ENCODE data around the gene VHLL. TPM values are rescaled to one million over a fixed set of nuclear protein-coding genes. Genes with fewer than 3 reads are reported as not detected.

The VHLL gene
- polyA plus RNA-seq, 3 donors, result not detected

DNA sequence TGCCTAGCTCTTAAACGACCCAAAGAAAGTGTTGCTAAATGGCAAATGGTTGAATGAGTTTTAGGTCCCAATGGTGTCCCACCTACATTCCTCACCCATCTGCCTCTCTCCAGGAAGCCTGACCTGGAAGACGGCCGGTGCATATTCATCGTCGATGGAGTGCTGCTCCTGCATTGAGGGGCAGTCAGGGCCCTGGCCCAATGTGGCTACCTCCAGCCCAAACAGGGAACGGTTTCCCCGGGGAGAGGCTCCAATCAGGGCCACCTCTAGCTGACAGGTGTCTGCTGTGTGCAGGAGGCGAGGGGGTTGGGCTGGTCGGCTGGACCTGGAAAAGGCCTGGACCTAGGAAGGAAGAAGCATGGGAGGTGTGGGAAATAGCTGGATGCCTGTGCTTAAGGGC lies 5.2 kb downstream of the VHLL start:
- Histone ChIP-seq H3K36me3 (replicated peaks in 1 of 2; ENCODE audit: control insufficient read depth in 1 of 2, insufficient read depth in 2 of 2, low read length in 2 of 2) (peaks cover 12 to 29% of the 10 kb centered on the region in 2 donors), H3K9me3 (replicated peaks in 1 of 2; ENCODE audit: control insufficient read depth in 1 of 2, insufficient read depth in 1 of 2, low read length in 2 of 2) (no peaks in the 10 kb centered on the region), H3K9ac (ENCODE audit: insufficient read depth, low read length, poor library complexity, severe bottlenecking) (no peak overlapping the region), H3K79me2 (ENCODE audit: insufficient read depth, low read length) (peaks cover 6% of the 10 kb centered on the region), H3K4me2 (replicated peaks; ENCODE audit: extremely low read depth, low read length, poor library complexity, severe bottlenecking) (no peak overlapping the region), H3K27me3 (ENCODE audit: control insufficient read depth in 2 of 2, insufficient read depth in 2 of 2, low read length in 2 of 2) (no peaks in the 10 kb centered on the region), H3K27ac (ENCODE audit: low read depth in 1 of 2, low read length in 2 of 2) (no peak overlapping the region), H2AFZ (ENCODE audit: insufficient read depth, low read depth, low read length, poor library complexity, severe bottlenecking) (no peak overlapping the region), H3K4me1 (ENCODE audit: control insufficient read depth in 1 of 2, insufficient read depth in 2 of 2, low read length in 2 of 2) (peaks cover 29 to 31% of the 10 kb centered on the region in 2 donors), H3K4me3 (replicated peaks in 1 of 3; ENCODE audit: low read depth in 2 of 3, low read length in 3 of 3) (no peak overlapping the region), H4K20me1 (ENCODE audit: insufficient read depth, low read length) (peaks cover 6% of the 10 kb centered on the region)
- Mint-ChIP-seq H3K4me3 (peak overlapping the region in 1 of 2 donors; percentile 21), H3K9me3 (peaks cover 0 to 3% (median 0%) of the 10 kb centered on the region in 7 donors), H3K36me3 (peaks cover 26 to 28% of the 10 kb centered on the region in 2 donors), H3K4me1 (peaks cover 44% of the 10 kb centered on the region), H3K27ac (peak overlapping the region in 2 of 7 donors; percentile 10 to 33), H3K27me3 (ENCODE audit: low read depth in 3 of 3) (peaks cover 0 to 2% (median 2%) of the 10 kb centered on the region in 3 donors)
- 100% methylated on average over 4 of the region's 9 CpGs for WGBS (ENCODE audit: insufficient coverage)
- TF ChIP-seq, protein P1, sequence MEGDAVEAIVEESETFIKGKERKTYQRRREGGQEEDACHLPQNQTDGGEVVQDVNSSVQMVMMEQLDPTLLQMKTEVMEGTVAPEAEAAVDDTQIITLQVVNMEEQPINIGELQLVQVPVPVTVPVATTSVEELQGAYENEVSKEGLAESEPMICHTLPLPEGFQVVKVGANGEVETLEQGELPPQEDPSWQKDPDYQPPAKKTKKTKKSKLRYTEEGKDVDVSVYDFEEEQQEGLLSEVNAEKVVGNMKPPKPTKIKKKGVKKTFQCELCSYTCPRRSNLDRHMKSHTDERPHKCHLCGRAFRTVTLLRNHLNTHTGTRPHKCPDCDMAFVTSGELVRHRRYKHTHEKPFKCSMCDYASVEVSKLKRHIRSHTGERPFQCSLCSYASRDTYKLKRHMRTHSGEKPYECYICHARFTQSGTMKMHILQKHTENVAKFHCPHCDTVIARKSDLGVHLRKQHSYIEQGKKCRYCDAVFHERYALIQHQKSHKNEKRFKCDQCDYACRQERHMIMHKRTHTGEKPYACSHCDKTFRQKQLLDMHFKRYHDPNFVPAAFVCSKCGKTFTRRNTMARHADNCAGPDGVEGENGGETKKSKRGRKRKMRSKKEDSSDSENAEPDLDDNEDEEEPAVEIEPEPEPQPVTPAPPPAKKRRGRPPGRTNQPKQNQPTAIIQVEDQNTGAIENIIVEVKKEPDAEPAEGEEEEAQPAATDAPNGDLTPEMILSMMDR (IDR thresholded peaks at IDR 0.05), result no peak
- intact Hi-C loops (cut with micrococcal nuclease), result no loop called here
- no peak for DNase-seq

DNA sequence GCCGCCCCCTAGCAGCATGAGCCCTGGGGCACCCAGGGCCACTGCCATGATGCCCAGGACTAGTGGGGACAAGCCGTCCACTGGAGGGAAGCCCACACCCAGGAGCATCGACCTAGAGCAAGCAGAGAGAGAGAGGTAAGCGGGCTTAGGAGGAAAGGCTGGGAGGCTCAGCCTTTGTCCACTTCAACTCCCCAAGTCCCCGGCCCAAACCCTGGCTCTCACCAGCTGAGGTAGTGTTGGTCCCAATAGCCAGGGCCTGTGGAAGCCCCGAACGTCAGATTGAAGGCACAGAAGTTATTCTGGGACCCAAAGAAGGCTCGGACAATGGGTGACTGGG lies 6.0 kb downstream of the VHLL start:
- Histone ChIP-seq H3K9me3 (replicated peaks in 1 of 2; ENCODE audit: control insufficient read depth in 1 of 2, insufficient read depth in 1 of 2, low read length in 2 of 2) (no peaks in the 10 kb centered on the region), H3K4me3 (replicated peaks in 1 of 3; ENCODE audit: low read depth in 2 of 3, low read length in 3 of 3) (no peak overlapping the region), H4K20me1 (ENCODE audit: insufficient read depth, low read length) (peaks cover 6% of the 10 kb centered on the region), H3K79me2 (ENCODE audit: insufficient read depth, low read length) (peaks cover 6% of the 10 kb centered on the region), H3K27ac (ENCODE audit: low read depth in 1 of 2, low read length in 2 of 2) (no peak overlapping the region), H3K9ac (ENCODE audit: insufficient read depth, low read length, poor library complexity, severe bottlenecking) (no peak overlapping the region), H2AFZ (ENCODE audit: insufficient read depth, low read depth, low read length, poor library complexity, severe bottlenecking) (no peak overlapping the region), H3K4me1 (ENCODE audit: control insufficient read depth in 1 of 2, insufficient read depth in 2 of 2, low read length in 2 of 2) (peaks cover 29 to 31% of the 10 kb centered on the region in 2 donors), H3K4me2 (replicated peaks; ENCODE audit: extremely low read depth, low read length, poor library complexity, severe bottlenecking) (no peak overlapping the region), H3K36me3 (replicated peaks in 1 of 2; ENCODE audit: control insufficient read depth in 1 of 2, insufficient read depth in 2 of 2, low read length in 2 of 2) (peaks cover 12 to 35% of the 10 kb centered on the region in 2 donors), H3K27me3 (ENCODE audit: control insufficient read depth in 2 of 2, insufficient read depth in 2 of 2, low read length in 2 of 2) (no peaks in the 10 kb centered on the region)
- peaks cover 44% of the 10 kb centered on the region for H3K4me1 Mint-ChIP-seq
- peaks cover 32 to 33% of the 10 kb centered on the region in 2 donors for H3K36me3 Mint-ChIP-seq
- H3K27ac Mint-ChIP-seq, result peak overlapping the region in 1 of 7 donors; percentile 72
- H3K27me3 Mint-ChIP-seq (ENCODE audit: low read depth in 3 of 3), result peaks cover 0 to 2% (median 0%) of the 10 kb centered on the region in 3 donors
- DNase-seq, result no peak
- 100% methylated on average over 6 of the region's 8 CpGs for WGBS (ENCODE audit: insufficient coverage)
- H3K4me3 Mint-ChIP-seq, result no peak overlapping the region
- TF ChIP-seq, protein P1 (IDR thresholded peaks at IDR 0.05), result no peak
- intact Hi-C loops (cut with micrococcal nuclease), result no loop called here
- peaks cover 0 to 3% (median 0%) of the 10 kb centered on the region in 7 donors for H3K9me3 Mint-ChIP-seq
